ENCODE measurements around the gene SLC7A14. TPM values are rescaled to one million over a fixed set of nuclear protein-coding genes. Genes with fewer than 3 reads are reported as not detected.

SLC7A14 gene
- total and polyA plus RNA-seq, 2 donors (not counting 3 experiments of a cell fraction or from before 2014, with no cell fraction given): 0.07 to 0.57 TPM

- Histone ChIP-seq H3K4me1 (ENCODE audit: control insufficient read depth, extremely low read depth, insufficient read depth, low read length) (no peaks in the 10 kb centered on the region), H2AFZ (ENCODE audit: low read depth, low read length) (no peak overlapping the region), H3K79me2 (ENCODE audit: control insufficient read depth, insufficient read depth, low read length) (no peaks in the 10 kb centered on the region), H3K27me3 (ENCODE audit: control insufficient read depth in 2 of 2, insufficient read depth in 2 of 2, low read length in 2 of 2) (no peaks in the 10 kb centered on the region), H3K4me3 (replicated peaks in 1 of 3; ENCODE audit: insufficient read depth in 1 of 3, low read depth in 1 of 3, low read length in 3 of 3) (no peak overlapping the region), H3K36me3 (ENCODE audit: control insufficient read depth in 2 of 2, extremely low read depth in 1 of 2, insufficient read depth in 2 of 2, low read length in 2 of 2) (no peaks in the 10 kb centered on the region), H3K9me1 (replicated peaks; ENCODE audit: control insufficient read depth, extremely low read depth, insufficient read depth, low read length) (no peaks in the 10 kb centered on the region), H4K20me1 (replicated peaks; ENCODE audit: control insufficient read depth, extremely low read depth, insufficient read depth, low read length) (no peaks in the 10 kb centered on the region), H3K9me3 (replicated peaks; ENCODE audit: control insufficient read depth, insufficient read depth, low read length) (no peaks in the 10 kb centered on the region), H3K27ac (ENCODE audit: insufficient read depth, low read depth, low read length) (no peak overlapping the region), H3K9ac (replicated peaks; ENCODE audit: extremely low read depth, insufficient read depth, low read length) (no peak overlapping the region), H3K4me2 (ENCODE audit: insufficient read depth, low read length) (no peak overlapping the region)
- dilution Hi-C loops (cut with MboI; ENCODE audit: extremely low pct_ligation_motif_present, low sequenced_read_pairs): no loop called here
- intact Hi-C loops (cut with micrococcal nuclease): no loop called here
- no TSS peak for BruUV-seq (replicated peaks)
- CTCF ChIA-PET: interaction anchor here (1.2 to 1.3 kb wide), 2 partner anchors 11 to 177 kb away, joined by 3 to 4 read pairs; no protein-coding TSS in a partner anchor
- no peak for TF ChIP-seq CTCF (IDR thresholded peaks at IDR 0.05; ENCODE audit: extremely low read depth in 1 of 2, insufficient read depth in 1 of 2, low read depth in 1 of 2, low read length in 2 of 2)
- no peak for TF ChIP-seq GATA2 (IDR thresholded peaks at IDR 0.05; ENCODE audit: insufficient read depth, insufficient read length, low read depth, low read length)
- no peak for TF ChIP-seq POLR2A (IDR thresholded peaks at IDR 0.05; ENCODE audit: low read depth, low read length)
- TF ChIP-seq FOS (IDR thresholded peaks at IDR 0.05; ENCODE audit: borderline replicate concordance, insufficient read depth, low read length): no peak
- no peak for TF ChIP-seq EZH2 (IDR thresholded peaks at IDR 0.05; ENCODE audit: borderline replicate concordance, low read depth, low read length, severe bottlenecking)
- TF ChIP-seq POLR2AphosphoS5 (IDR thresholded peaks at IDR 0.05; ENCODE audit: insufficient read depth, low read depth, low read length): no peak
- TF ChIP-seq MYC (IDR thresholded peaks at IDR 0.05; ENCODE audit: low read depth, low read length): no peak
- no peak for TF ChIP-seq MAX (IDR thresholded peaks at IDR 0.05; ENCODE audit: insufficient read depth, insufficient read length)
- TF ChIP-seq JUN (IDR thresholded peaks at IDR 0.05; ENCODE audit: borderline replicate concordance, insufficient read depth, insufficient read length, low read depth): no peak
- POLR2A ChIA-PET: no interaction called here
- DNase-seq (ENCODE audit: low read depth, low spot score) (no peak), FAIRE-seq (no peak)
Measured at GRCh38 chr3:170634663-170635384, 48.9 kb upstream of the SLC7A14 start.
